PC-9 (cell line): ENCODE data around the gene EFNA4.

Experiments used
- CTCF ChIP-seq: fragments of 200-600 bp; sonication (generic); conservative IDR thresholded peaks from 2 replicates; pipeline ENCODE4 v1.6.1; 2017; ENCODE audit warnings: mixed run types, antibody characterized with exemption, mild to moderate bottlenecking, moderate library complexity
- EZH2 ChIP-seq: fragments of 200-600 bp; sonication (generic); IDR thresholded peaks from 2 replicates; pipeline ENCODE4 v1.8.0; 2017; ENCODE audit warnings: antibody characterized with exemption, low read depth

GRCh38 chr1:155030899-155031298 lies 32.6 kb upstream of the EFNA4 start:
- TF ChIP-seq EZH2 (no peak), CTCF (no peak)
